Muscle of leg (tissue), 11 donors: ENCODE measurements around the gene AASDH. TPM values are rescaled to one million over a fixed set of nuclear protein-coding genes. Genes with fewer than 3 reads are reported as not detected.

Experiments used
- DNase-seq: peaks from one replicate; pipeline ENCODE4 v3.0.0; 2013
- H3K27ac ChIP-seq: one replicate; pipeline ENCODE4 v1.5.1; 2013; ENCODE audit warnings: mild to moderate bottlenecking, low read length, control low read depth
- H3K27me3 ChIP-seq: one replicate; pipeline ENCODE4 v1.6.1; 2013; ENCODE audit warnings: low read length; ENCODE audit not compliant: control insufficient read depth, insufficient read depth
- H3K36me3 ChIP-seq: one replicate; pipeline ENCODE4 v1.6.1; 2013; ENCODE audit warnings: low read length; ENCODE audit not compliant: control insufficient read depth, insufficient read depth
- H3K4me1 ChIP-seq: one replicate; pipeline ENCODE4 v1.6.1; 2013; ENCODE audit warnings: low read length; ENCODE audit not compliant: control insufficient read depth, insufficient read depth
- H3K4me3 ChIP-seq: one replicate; pipeline ENCODE4 v1.5.1; 2013; ENCODE audit warnings: low read length, control low read depth
- H3K9me3 ChIP-seq: replicated peaks from 2 replicates; pipeline ENCODE4 v1.6.1; 2013; ENCODE audit warnings: low read depth, low read length; ENCODE audit not compliant: control insufficient read depth
- WGBS: methylation state at CpG from one replicate; pipeline ENCODE4 v1.1.5; 2013; ENCODE audit warnings: missing lambda C conversion rate; ENCODE audit not compliant: insufficient coverage; 5-methylcytosine and 5-hydroxymethylcytosine counted together
- polyA plus RNA-seq, 8 donors: library from polyadenylated mRNA; unstranded; fragments of 120-200 nt; gene quantifications; one replicate each; pipeline versions ENCODE4 v1.2.1 to v1.2.3, GENCODE V29; 2013; ENCODE audit warnings: inconsistent platforms in 1 of 8, low replicate concordance in 1 of 8; ENCODE audit not compliant: insufficient read length in 8 of 8, insufficient read depth in 1 of 8
- total RNA-seq: library from RNA; stranded (reverse); fragments of 120-200 nt; gene quantifications from one replicate; pipeline ENCODE4 v1.2.4, GENCODE V29; 2013

The AASDH gene
- total and polyA plus RNA-seq, 9 donors = 8.3 to 15.7 (median 10.3) TPM

- H3K36me3 ChIP-seq = no peaks in the 10 kb centered on the region
- H3K4me3 ChIP-seq = no peak overlapping the region
- no peak for DNase-seq
- no peaks in the 10 kb centered on the region for H3K4me1 ChIP-seq
- H3K9me3 ChIP-seq = no peaks in the 10 kb centered on the region
- no peak overlapping the region for H3K27ac ChIP-seq
- H3K27me3 ChIP-seq = no peaks in the 10 kb centered on the region
Measured at GRCh38 chr4:56293121-56293520, 94.2 kb downstream of the AASDH start.

GRCh38 chr4:56289934-56290333 is 97.4 kb downstream of the AASDH start:
- Histone ChIP-seq H3K4me1 (no peaks in the 10 kb centered on the region), H3K27ac (peak overlapping the region; percentile 17), H3K36me3 (no peaks in the 10 kb centered on the region), H3K4me3 (no peak overlapping the region), H3K9me3 (no peaks in the 10 kb centered on the region), H3K27me3 (no peaks in the 10 kb centered on the region)
- 19% methylated on average over 4 of the region's 5 CpGs for WGBS
- DNase-seq = peak; percentile 85

GRCh38 chr4:56288663-56289062 is 98.6 kb downstream of the AASDH start:
- DNase-seq = no peak
- no peaks in the 10 kb centered on the region for H3K27me3 ChIP-seq
- no peaks in the 10 kb centered on the region for H3K36me3 ChIP-seq
- no peak overlapping the region for H3K27ac ChIP-seq
- H3K9me3 ChIP-seq = no peaks in the 10 kb centered on the region
- H3K4me3 ChIP-seq = no peak overlapping the region
- H3K4me1 ChIP-seq = no peaks in the 10 kb centered on the region
- WGBS = no CpG with 5 or more reads among the region's 3 CpGs

Other genes with a start within 250 kb of the AASDH start
- 11.6 TPM for gene PPAT, start 48.1 kb upstream of the AASDH start, total RNA-seq
- gene PPAT, start 48.1 kb upstream of the AASDH start, polyA plus RNA-seq = 10 to 100 TPM; 10.9 to 15.6 (median 12.0) TPM
- gene PAICS, start 48.8 kb upstream of the AASDH start, total RNA-seq = 26.3 TPM
- gene PAICS, start 48.8 kb upstream of the AASDH start, polyA plus RNA-seq = 10 to 100 TPM; 52.2 to 73.2 (median 59.8) TPM
- gene SRP72, start 80.1 kb upstream of the AASDH start, total RNA-seq = 49.3 TPM
- 10 to 100 TPM; 51.9 to 88.6 (median 77.4) TPM for gene SRP72, start 80.1 kb upstream of the AASDH start, polyA plus RNA-seq
- 0.35 TPM for gene ARL9, start 118.3 kb upstream of the AASDH start, total RNA-seq
- gene ARL9, start 118.3 kb upstream of the AASDH start, polyA plus RNA-seq = under 1 TPM; 0.13 to 0.53 (median 0.23) TPM